ENCODE results near the gene MAD2L1. TPM values are rescaled to one million over a fixed set of nuclear protein-coding genes. Genes with fewer than 3 reads are reported as not detected.

The MAD2L1 gene
- total and polyA plus RNA-seq, 2 experiments from 2014 or later: 80.2 to 139 TPM

DNA sequence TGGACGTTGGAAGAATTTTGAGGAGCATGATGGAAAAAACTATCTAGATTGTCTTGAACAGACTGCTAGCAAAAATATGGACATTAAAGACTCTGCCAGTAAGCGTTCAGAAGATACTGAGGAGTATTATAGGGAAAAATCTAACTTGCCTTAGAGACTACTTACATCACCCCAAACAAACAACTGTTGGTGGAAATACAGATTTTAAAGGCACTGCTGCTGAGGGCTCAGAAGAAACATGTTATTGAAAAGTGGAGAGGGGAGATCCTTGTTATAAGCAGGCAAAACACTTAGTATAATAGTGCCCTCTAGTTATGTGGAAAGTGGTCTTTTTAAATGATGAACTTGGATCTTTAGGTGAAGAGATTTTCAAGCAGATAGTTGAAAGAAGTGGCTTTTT lies 29.2 kb downstream of the MAD2L1 start:
- no peak overlapping the region for H2AFZ ChIP-seq
- no peaks in the 10 kb centered on the region for H3F3A ChIP-seq (replicated peaks; ENCODE audit: low read depth)
- H4K20me1 ChIP-seq (replicated peaks; ENCODE audit: insufficient read depth): no peaks in the 10 kb centered on the region
- no peaks in the 10 kb centered on the region for H3K27me3 ChIP-seq (ENCODE audit: insufficient read depth)
- H3K4me3 Mint-ChIP-seq: no peak overlapping the region
- no peaks in the 10 kb centered on the region for H3K36me3 ChIP-seq (ENCODE audit: insufficient read depth)
- H3K36me3 Mint-ChIP-seq (ENCODE audit: low read depth): no peaks in the 10 kb centered on the region
- no peak overlapping the region for H3K4me2 ChIP-seq
- no peaks in the 10 kb centered on the region for H3K9me3 Mint-ChIP-seq
- peaks cover 9% of the 10 kb centered on the region for H3K4me1 Mint-ChIP-seq
- TF ChIP-seq, protein P1, sequence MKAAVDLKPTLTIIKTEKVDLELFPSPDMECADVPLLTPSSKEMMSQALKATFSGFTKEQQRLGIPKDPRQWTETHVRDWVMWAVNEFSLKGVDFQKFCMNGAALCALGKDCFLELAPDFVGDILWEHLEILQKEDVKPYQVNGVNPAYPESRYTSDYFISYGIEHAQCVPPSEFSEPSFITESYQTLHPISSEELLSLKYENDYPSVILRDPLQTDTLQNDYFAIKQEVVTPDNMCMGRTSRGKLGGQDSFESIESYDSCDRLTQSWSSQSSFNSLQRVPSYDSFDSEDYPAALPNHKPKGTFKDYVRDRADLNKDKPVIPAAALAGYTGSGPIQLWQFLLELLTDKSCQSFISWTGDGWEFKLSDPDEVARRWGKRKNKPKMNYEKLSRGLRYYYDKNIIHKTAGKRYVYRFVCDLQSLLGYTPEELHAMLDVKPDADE (IDR thresholded peaks at IDR 0.05): no peak
- TF ChIP-seq EZH2phosphoT487 (IDR thresholded peaks at IDR 0.05; ENCODE audit: unreplicated experiment) (no peak), NANOG (IDR thresholded peaks at IDR 0.05; ENCODE audit: borderline replicate concordance) (no peak), JUNB (IDR thresholded peaks at IDR 0.05; ENCODE audit: unreplicated experiment) (no peak)
- TF ChIP-seq, protein P2, sequence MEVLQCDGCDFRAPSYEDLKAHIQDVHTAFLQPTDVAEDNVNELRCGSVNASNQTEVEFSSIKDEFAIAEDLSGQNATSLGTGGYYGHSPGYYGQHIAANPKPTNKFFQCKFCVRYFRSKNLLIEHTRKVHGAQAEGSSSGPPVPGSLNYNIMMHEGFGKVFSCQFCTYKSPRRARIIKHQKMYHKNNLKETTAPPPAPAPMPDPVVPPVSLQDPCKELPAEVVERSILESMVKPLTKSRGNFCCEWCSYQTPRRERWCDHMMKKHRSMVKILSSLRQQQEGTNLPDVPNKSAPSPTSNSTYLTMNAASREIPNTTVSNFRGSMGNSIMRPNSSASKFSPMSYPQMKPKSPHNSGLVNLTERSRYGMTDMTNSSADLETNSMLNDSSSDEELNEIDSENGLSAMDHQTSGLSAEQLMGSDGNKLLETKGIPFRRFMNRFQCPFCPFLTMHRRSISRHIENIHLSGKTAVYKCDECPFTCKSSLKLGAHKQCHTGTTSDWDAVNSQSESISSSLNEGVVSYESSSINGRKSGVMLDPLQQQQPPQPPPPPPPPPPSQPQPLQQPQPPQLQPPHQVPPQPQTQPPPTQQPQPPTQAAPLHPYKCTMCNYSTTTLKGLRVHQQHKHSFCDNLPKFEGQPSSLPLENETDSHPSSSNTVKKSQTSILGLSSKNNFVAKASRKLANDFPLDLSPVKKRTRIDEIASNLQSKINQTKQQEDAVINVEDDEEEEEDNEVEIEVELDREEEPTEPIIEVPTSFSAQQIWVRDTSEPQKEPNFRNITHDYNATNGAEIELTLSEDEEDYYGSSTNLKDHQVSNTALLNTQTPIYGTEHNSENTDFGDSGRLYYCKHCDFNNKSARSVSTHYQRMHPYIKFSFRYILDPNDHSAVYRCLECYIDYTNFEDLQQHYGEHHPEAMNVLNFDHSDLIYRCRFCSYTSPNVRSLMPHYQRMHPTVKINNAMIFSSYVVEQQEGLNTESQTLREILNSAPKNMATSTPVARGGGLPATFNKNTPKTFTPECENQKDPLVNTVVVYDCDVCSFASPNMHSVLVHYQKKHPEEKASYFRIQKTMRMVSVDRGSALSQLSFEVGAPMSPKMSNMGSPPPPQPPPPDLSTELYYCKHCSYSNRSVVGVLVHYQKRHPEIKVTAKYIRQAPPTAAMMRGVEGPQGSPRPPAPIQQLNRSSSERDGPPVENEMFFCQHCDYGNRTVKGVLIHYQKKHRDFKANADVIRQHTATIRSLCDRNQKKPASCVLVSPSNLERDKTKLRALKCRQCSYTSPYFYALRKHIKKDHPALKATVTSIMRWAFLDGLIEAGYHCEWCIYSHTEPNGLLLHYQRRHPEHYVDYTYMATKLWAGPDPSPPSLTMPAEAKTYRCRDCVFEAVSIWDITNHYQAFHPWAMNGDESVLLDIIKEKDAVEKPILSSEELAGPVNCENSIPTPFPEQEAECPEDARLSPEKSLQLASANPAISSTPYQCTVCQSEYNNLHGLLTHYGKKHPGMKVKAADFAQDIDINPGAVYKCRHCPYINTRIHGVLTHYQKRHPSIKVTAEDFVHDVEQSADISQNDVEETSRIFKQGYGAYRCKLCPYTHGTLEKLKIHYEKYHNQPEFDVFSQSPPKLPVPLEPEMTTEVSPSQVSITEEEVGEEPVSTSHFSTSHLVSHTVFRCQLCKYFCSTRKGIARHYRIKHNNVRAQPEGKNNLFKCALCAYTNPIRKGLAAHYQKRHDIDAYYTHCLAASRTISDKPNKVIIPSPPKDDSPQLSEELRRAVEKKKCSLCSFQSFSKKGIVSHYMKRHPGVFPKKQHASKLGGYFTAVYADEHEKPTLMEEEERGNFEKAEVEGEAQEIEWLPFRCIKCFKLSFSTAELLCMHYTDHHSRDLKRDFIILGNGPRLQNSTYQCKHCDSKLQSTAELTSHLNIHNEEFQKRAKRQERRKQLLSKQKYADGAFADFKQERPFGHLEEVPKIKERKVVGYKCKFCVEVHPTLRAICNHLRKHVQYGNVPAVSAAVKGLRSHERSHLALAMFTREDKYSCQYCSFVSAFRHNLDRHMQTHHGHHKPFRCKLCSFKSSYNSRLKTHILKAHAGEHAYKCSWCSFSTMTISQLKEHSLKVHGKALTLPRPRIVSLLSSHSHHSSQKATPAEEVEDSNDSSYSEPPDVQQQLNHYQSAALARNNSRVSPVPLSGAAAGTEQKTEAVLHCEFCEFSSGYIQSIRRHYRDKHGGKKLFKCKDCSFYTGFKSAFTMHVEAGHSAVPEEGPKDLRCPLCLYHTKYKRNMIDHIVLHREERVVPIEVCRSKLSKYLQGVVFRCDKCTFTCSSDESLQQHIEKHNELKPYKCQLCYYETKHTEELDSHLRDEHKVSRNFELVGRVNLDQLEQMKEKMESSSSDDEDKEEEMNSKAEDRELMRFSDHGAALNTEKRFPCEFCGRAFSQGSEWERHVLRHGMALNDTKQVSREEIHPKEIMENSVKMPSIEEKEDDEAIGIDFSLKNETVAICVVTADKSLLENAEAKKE (CRISPR knock-in tag; IDR thresholded peaks at IDR 0.05): no peak
- no peaks in the 10 kb centered on the region for H3K9me2 ChIP-seq (ENCODE audit: insufficient read depth)
- no peak overlapping the region for H3K27ac ChIP-seq (ENCODE audit: low read depth)
- DNase-seq (ENCODE audit: low spot score) (no peak), ATAC-seq (no peak)
- no peaks in the 10 kb centered on the region for H3K27me3 Mint-ChIP-seq (ENCODE audit: insufficient read depth, low read depth, poor library complexity)
- H3K4me3 ChIP-seq: no peak overlapping the region
- no peak overlapping the region for H3K27ac Mint-ChIP-seq
- no peaks in the 10 kb centered on the region for H3K79me2 ChIP-seq (replicated peaks; ENCODE audit: insufficient read depth)
- peaks cover 10% of the 10 kb centered on the region; the same call in 1 of the 2 replicates for H3K4me1 ChIP-seq (ENCODE audit: insufficient read depth)

DNA sequence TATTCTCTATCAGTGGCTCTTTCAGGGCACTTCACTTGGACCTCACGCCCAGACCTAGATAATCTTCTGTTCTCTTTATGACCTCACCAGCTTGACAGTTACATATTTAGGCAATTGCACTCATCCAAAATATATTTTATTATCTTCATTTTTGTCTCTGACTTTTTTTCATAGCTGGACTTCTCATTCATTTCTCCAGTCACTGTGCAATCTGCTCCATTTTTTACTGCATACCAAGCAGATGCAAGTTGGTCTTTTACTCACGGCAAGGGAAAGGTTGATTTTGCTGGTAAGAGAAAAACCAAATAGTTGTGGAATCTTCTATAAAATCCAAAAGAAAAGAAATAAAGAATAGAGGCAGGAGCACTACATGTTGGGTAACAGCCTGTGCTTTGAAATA lies 31.7 kb downstream of the MAD2L1 start:
- no peaks in the 10 kb centered on the region for H3K9me3 Mint-ChIP-seq
- DNase-seq (ENCODE audit: low spot score) (no peak), ATAC-seq (no peak)
- Histone ChIP-seq H4K20me1 (replicated peaks; ENCODE audit: insufficient read depth) (no peaks in the 10 kb centered on the region), H3K4me1 (ENCODE audit: insufficient read depth) (no peaks in the 10 kb centered on the region; the same call in 1 of the 2 replicates), H3K4me3 (no peak overlapping the region), H3F3A (replicated peaks; ENCODE audit: low read depth) (no peaks in the 10 kb centered on the region), H3K27ac (ENCODE audit: low read depth) (no peak overlapping the region), H3K4me2 (no peak overlapping the region), H3K9me2 (ENCODE audit: insufficient read depth) (no peaks in the 10 kb centered on the region), H3K27me3 (ENCODE audit: insufficient read depth) (no peaks in the 10 kb centered on the region), H3K79me2 (replicated peaks; ENCODE audit: insufficient read depth) (no peaks in the 10 kb centered on the region), H2AFZ (no peak overlapping the region), H3K36me3 (ENCODE audit: insufficient read depth) (no peaks in the 10 kb centered on the region)
- no peaks in the 10 kb centered on the region for H3K27me3 Mint-ChIP-seq (ENCODE audit: insufficient read depth, low read depth, poor library complexity)
- no peak overlapping the region for H3K4me3 Mint-ChIP-seq
- H3K36me3 Mint-ChIP-seq (ENCODE audit: low read depth): no peaks in the 10 kb centered on the region
- H3K4me1 Mint-ChIP-seq: no peaks in the 10 kb centered on the region; the same call in 2 of the 3 replicates
- no peak overlapping the region for H3K27ac Mint-ChIP-seq
- TF ChIP-seq, protein P3, sequence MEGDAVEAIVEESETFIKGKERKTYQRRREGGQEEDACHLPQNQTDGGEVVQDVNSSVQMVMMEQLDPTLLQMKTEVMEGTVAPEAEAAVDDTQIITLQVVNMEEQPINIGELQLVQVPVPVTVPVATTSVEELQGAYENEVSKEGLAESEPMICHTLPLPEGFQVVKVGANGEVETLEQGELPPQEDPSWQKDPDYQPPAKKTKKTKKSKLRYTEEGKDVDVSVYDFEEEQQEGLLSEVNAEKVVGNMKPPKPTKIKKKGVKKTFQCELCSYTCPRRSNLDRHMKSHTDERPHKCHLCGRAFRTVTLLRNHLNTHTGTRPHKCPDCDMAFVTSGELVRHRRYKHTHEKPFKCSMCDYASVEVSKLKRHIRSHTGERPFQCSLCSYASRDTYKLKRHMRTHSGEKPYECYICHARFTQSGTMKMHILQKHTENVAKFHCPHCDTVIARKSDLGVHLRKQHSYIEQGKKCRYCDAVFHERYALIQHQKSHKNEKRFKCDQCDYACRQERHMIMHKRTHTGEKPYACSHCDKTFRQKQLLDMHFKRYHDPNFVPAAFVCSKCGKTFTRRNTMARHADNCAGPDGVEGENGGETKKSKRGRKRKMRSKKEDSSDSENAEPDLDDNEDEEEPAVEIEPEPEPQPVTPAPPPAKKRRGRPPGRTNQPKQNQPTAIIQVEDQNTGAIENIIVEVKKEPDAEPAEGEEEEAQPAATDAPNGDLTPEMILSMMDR (conservative IDR thresholded peaks at IDR 0.05; ENCODE audit: low read depth in 2 of 2): no peak
- TF ChIP-seq, protein P4, sequence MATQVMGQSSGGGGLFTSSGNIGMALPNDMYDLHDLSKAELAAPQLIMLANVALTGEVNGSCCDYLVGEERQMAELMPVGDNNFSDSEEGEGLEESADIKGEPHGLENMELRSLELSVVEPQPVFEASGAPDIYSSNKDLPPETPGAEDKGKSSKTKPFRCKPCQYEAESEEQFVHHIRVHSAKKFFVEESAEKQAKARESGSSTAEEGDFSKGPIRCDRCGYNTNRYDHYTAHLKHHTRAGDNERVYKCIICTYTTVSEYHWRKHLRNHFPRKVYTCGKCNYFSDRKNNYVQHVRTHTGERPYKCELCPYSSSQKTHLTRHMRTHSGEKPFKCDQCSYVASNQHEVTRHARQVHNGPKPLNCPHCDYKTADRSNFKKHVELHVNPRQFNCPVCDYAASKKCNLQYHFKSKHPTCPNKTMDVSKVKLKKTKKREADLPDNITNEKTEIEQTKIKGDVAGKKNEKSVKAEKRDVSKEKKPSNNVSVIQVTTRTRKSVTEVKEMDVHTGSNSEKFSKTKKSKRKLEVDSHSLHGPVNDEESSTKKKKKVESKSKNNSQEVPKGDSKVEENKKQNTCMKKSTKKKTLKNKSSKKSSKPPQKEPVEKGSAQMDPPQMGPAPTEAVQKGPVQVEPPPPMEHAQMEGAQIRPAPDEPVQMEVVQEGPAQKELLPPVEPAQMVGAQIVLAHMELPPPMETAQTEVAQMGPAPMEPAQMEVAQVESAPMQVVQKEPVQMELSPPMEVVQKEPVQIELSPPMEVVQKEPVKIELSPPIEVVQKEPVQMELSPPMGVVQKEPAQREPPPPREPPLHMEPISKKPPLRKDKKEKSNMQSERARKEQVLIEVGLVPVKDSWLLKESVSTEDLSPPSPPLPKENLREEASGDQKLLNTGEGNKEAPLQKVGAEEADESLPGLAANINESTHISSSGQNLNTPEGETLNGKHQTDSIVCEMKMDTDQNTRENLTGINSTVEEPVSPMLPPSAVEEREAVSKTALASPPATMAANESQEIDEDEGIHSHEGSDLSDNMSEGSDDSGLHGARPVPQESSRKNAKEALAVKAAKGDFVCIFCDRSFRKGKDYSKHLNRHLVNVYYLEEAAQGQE (IDR thresholded peaks at IDR 0.05; ENCODE audit: unreplicated experiment): no peak
- TF ChIP-seq EZH2phosphoT487 (IDR thresholded peaks at IDR 0.05; ENCODE audit: unreplicated experiment): no peak

Measured in GM23338 (cell line).